Osteoblast (primary cell): ENCODE results near the gene WDR45B. TPM values are rescaled to one million over a fixed set of nuclear protein-coding genes. Genes with fewer than 3 reads are reported as not detected.

ENCODE experiments used
- small RNA-seq: library from RNA; depleted of rRNA; stranded (forward); fragments of <200 nt; gene quantifications from one replicate; pipeline ENCODE3, GENCODE V24; 2012
- total RNA-seq: library from RNA; depleted of rRNA; stranded (reverse); fragments of >200 nt; gene quantifications from 2 replicates; pipeline ENCODE4 v1.2.3, GENCODE V29; 2012

Gene WDR45B
- total RNA-seq, 1 donor = 66.2 TPM

Small RNA genes within 50 kb of the gene (small RNA-seq; reads per million reads assigned to genes)
- not detected for gene MIR4525

Other genes starting within 250 kb of the WDR45B start
- 13.0 and 20.3 TPM in 2 replicates for gene HEXD, start 230.1 kb downstream of the WDR45B start, total RNA-seq
- gene OGFOD3, start 229.9 kb downstream of the WDR45B start, total RNA-seq = 25.3 and 27.4 TPM in 2 replicates
- 72.4 and 75.1 TPM in 2 replicates for gene CYBC1, start 197.7 kb downstream of the WDR45B start, total RNA-seq
- 34.4 and 36.8 TPM in 2 replicates for gene NARF, start 189.7 kb downstream of the WDR45B start, total RNA-seq
- 26.8 and 29.3 TPM in 2 replicates for gene FOXK2, start 128.7 kb downstream of the WDR45B start, total RNA-seq
- 8.3 and 9.1 TPM in 2 replicates for gene RAB40B, start 50.3 kb upstream of the WDR45B start, total RNA-seq
- gene FN3KRP, start 68.3 kb upstream of the WDR45B start, total RNA-seq = 10.1 and 13.8 TPM in 2 replicates
- gene FN3K, start 87.2 kb upstream of the WDR45B start, total RNA-seq = 2.9 and 4.4 TPM in 2 replicates
- 28.0 and 29.0 TPM in 2 replicates for gene TBCD, start 103.6 kb upstream of the WDR45B start, total RNA-seq
- not detected in 2 replicates for gene ZNF750, start 191.6 kb upstream of the WDR45B start, total RNA-seq